ENCODE data around the gene PTPRJ. TPM values are rescaled to one million over a fixed set of nuclear protein-coding genes. Genes with fewer than 3 reads are reported as not detected.

Gene PTPRJ
- polyA plus RNA-seq, 1 donor (not counting 4 experiments of a cell fraction or from before 2014, with no cell fraction given) = 0.84 TPM

GRCh38 chr11:47995360-47995769, 15.0 kb downstream of the PTPRJ start:
- no peaks in the 10 kb centered on the region for H4K20me1 ChIP-seq (ENCODE audit: control insufficient read depth, extremely low read depth, insufficient read depth, low read length)

GRCh38 chr11:47997063-47998053, 17.0 kb downstream of the PTPRJ start:
- Histone ChIP-seq H4K20me1 (ENCODE audit: control insufficient read depth, extremely low read depth, insufficient read depth, low read length) (no peaks in the 10 kb centered on the region), H3K9ac (ENCODE audit: control insufficient read depth, extremely low read depth, insufficient read depth, low read length) (no peak overlapping the region), H3K27ac (ENCODE audit: control insufficient read depth, insufficient read depth, low read length) (no peak overlapping the region), H3K79me2 (ENCODE audit: control insufficient read depth, insufficient read depth, low read length) (no peaks in the 10 kb centered on the region), H2AFZ (ENCODE audit: control insufficient read depth, low read length) (no peak overlapping the region), H3K4me1 (ENCODE audit: control insufficient read depth, extremely low read depth, insufficient read depth, low read length) (no peaks in the 10 kb centered on the region), H3K4me2 (ENCODE audit: control insufficient read depth, extremely low read depth, insufficient read depth, low read depth, low read length) (no peak overlapping the region), H3K4me3 (ENCODE audit: control insufficient read depth in 2 of 3, extremely low read depth in 1 of 3, insufficient read depth in 2 of 3, low read depth in 1 of 3, low read length in 3 of 3) (no peak overlapping the region), H3K9me3 (ENCODE audit: control insufficient read depth, low read depth, low read length) (no peaks in the 10 kb centered on the region), H3K36me3 (ENCODE audit: control insufficient read depth in 2 of 2, extremely low read depth in 1 of 2, insufficient read depth in 2 of 2, low read length in 2 of 2) (no peaks in the 10 kb centered on the region), H3K9me1 (ENCODE audit: control insufficient read depth, extremely low read depth, insufficient read depth, low read length) (no peaks in the 10 kb centered on the region), H3K27me3 (ENCODE audit: control insufficient read depth, extremely low read depth, insufficient read depth, low read length) (no peaks in the 10 kb centered on the region)
- TF ChIP-seq EZH2 (IDR thresholded peaks at IDR 0.05; ENCODE audit: low read length) (no peak), CTCF (optimal IDR thresholded peaks at IDR 0.05 in 1 of 3, IDR thresholded peaks at IDR 0.05 in 1 of 3, conservative IDR thresholded peaks at IDR 0.05 in 1 of 3; ENCODE audit: extremely low read depth in 1 of 3, insufficient read depth in 2 of 3, low read length in 3 of 3) (no peak)
- dilution Hi-C loops (cut with MboI; ENCODE audit: extremely low pct_ligation_motif_present, low sequenced_read_pairs) = no loop called here
- DNase-seq (ENCODE audit: low read depth, low spot score) (no peak), FAIRE-seq (no peak)

More at GRCh38 chr11:47995360-47995769, 15.0 kb downstream of the PTPRJ start:
- no peaks in the 10 kb centered on the region for H3K79me2 ChIP-seq (ENCODE audit: control insufficient read depth, insufficient read depth, low read length)
- H3K9me3 ChIP-seq (ENCODE audit: control insufficient read depth, low read depth, low read length) = no peaks in the 10 kb centered on the region
- peaks cover 7% of the 10 kb centered on the region for H3K4me1 ChIP-seq (ENCODE audit: control insufficient read depth, extremely low read depth, insufficient read depth, low read length)
- H3K36me3 ChIP-seq (ENCODE audit: control insufficient read depth in 2 of 2, extremely low read depth in 1 of 2, insufficient read depth in 2 of 2, low read length in 2 of 2) = no peaks in the 10 kb centered on the region
- no peak for FAIRE-seq
- no peak for DNase-seq (ENCODE audit: low read depth, low spot score)
- H3K27me3 ChIP-seq (ENCODE audit: control insufficient read depth, extremely low read depth, insufficient read depth, low read length) = no peaks in the 10 kb centered on the region
- no peaks in the 10 kb centered on the region for H3K9me1 ChIP-seq (ENCODE audit: control insufficient read depth, extremely low read depth, insufficient read depth, low read length)
- dilution Hi-C loops (cut with MboI; ENCODE audit: extremely low pct_ligation_motif_present, low sequenced_read_pairs) = no loop called here
- H3K27ac ChIP-seq (ENCODE audit: control insufficient read depth, insufficient read depth, low read length) = no peak overlapping the region
- H3K4me2 ChIP-seq (ENCODE audit: control insufficient read depth, extremely low read depth, insufficient read depth, low read depth, low read length) = no peak overlapping the region
- H2AFZ ChIP-seq (ENCODE audit: control insufficient read depth, low read length) = no peak overlapping the region
- H3K9ac ChIP-seq (ENCODE audit: control insufficient read depth, extremely low read depth, insufficient read depth, low read length) = no peak overlapping the region
- TF ChIP-seq CTCF (optimal IDR thresholded peaks at IDR 0.05 in 1 of 3, IDR thresholded peaks at IDR 0.05 in 1 of 3, conservative IDR thresholded peaks at IDR 0.05 in 1 of 3; ENCODE audit: extremely low read depth in 1 of 3, insufficient read depth in 2 of 3, low read length in 3 of 3) (no peak), EZH2 (IDR thresholded peaks at IDR 0.05; ENCODE audit: low read length) (no peak)
- H3K4me3 ChIP-seq (ENCODE audit: control insufficient read depth in 2 of 3, extremely low read depth in 1 of 3, insufficient read depth in 2 of 3, low read depth in 1 of 3, low read length in 3 of 3) = no peak overlapping the region
